Hematopoietic multipotent progenitor cell treated with erythropoietin and hydrocortisone succinate and interleukin-3 and kit ligand, for 15 days (in vitro differentiated cells): ENCODE data around the gene GPR153.
"Not testable (repeated sequence)": the region's sequence is repeated elsewhere in the genome, so short reads cannot be mapped to it uniquely, and the experiment has no call there.

Experiments used
- DNase-seq: peaks from one replicate; pipeline ENCODE4 v3.0.0-alpha.2; 2015; ENCODE audit warnings: low spot score

GPR153 gene

GRCh38 chr1:6260961-6261614, at the start of gene GPR153:
Gene GPR153, minus strand, starts transcription at chr1:6261098. Its CDS starts 6,193 bp downstream, at chr1:6254905.
- no peak for DNase-seq

- DNase-seq: no peak
These were observed 49.4 kb upstream of the GPR153 start for GRCh38 chr1:6310116-6310848.

DNA sequence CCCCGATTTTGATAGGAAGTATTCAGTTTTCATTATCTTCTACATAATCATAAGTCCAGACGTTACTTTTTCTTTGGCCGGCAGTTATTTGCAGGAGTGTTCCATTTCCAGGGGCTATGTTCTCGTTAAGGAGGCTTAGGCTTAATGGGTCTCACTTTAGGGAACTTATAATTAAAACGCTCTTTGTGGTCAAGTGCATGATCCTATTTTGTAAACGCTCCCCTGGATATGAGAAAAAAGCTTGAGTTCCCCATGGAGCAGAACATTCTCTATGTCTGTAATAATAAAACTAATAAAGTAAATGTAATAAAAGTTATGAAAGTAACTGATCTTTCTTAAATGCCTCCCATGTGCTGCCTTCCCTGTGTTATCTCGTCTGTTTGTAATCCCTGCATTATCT, 48.7 kb upstream of the GPR153 start:
- no peak for DNase-seq

DNA sequence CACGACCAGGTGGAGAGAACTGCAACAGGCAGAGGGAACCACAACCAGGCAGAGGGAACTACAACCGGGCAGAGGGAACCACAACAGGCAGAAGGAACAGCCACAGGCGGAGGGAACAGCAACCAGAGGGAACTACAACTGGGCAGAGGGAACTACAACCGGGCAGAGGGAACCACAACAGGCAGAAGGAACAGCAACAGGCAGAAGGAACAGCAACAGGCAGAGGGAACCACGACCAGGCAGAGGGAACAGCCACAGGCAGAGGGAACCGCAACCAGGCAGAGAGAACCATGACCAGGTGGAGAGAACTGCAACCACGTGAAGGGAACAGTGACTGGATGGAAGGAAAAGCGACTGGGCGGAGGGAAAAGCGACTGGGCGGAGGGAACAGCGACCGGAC, 47.6 kb upstream of the GPR153 start:
- no peak for DNase-seq

DNA sequence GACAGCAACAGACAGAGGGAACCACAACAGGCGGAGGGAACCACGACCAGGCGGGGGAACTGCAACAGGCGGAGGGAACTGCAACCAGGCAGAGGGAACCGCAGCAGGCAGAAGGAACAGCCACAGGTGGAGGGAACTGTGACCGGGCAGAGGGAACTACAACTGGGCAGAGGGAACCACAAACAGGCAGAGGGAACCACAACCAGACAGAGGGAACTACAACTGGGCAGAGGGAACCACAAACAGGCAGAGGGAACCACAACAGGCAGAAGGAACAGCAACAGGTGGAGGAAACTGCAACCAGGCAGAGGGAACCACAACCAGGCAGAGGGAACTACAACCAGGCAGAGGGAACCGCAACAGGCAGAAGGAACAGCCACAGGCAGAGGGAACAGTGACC, 46.8 kb upstream of the GPR153 start:
- DNase-seq: not testable (repeated sequence)

GRCh38 chr1:6307099-6307498, 46.2 kb upstream of the GPR153 start:
- DNase-seq: no peak

DNA sequence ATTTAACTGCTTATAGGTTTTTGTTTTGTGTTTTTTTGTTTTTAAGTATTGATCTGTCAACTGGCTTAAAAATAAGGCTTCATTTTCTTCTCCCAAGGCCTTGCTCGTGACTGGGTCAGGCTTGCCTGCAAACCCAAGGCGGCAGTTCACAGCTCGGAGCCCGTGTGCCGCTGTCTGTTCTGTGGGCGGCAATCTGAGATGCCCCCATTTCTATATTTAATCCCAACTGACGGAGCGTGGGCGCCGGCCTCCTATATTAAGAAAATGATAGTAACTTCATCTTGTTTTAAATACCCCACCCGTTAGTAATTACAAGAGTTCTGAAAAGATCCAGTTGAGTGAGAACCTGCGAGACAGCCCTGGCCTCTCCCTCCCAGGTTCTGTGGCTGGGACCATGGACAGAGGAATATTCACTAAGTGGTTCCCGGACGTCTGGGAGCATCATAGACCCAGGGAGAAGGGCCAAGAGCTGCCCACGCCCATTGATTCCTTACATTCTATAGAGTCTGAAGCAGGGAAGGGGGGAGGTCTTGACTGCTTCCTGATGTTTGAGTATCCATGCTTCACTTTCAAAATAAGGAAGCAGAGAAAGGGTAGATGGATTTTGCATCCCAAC, 42.6 kb upstream of the GPR153 start:
- DNase-seq: no peak

DNA sequence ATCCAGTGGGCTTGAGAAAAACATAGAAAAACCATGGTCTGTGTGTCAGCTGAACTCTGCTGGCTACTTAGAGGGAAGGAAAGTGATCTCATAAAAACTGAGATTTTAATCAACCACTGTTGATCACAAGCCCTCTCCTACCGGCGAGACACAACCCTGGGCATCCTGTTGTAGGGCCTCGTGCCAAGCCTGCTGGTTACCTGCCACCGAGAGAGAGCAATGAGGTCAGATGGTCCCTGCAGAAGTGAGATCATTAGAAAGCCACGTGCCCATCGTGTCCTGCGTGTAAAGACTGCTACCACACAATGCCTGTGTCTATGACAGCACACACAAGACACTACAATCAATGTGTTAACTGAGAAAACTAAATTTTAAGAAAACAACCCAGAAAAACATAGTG, 41.7 kb upstream of the GPR153 start:
- DNase-seq: no peak

- DNase-seq: no peak
These were observed 40.6 kb upstream of the GPR153 start for GRCh38 chr1:6301526-6301925.

GRCh38 chr1:6300342-6301048, 39.6 kb upstream of the GPR153 start:
- DNase-seq: no peak

- DNase-seq: no peak
These were observed 38.8 kb upstream of the GPR153 start for GRCh38 chr1:6299557-6300165.

GRCh38 chr1:6298940-6299465, 38.1 kb upstream of the GPR153 start:
- DNase-seq: no peak

DNA sequence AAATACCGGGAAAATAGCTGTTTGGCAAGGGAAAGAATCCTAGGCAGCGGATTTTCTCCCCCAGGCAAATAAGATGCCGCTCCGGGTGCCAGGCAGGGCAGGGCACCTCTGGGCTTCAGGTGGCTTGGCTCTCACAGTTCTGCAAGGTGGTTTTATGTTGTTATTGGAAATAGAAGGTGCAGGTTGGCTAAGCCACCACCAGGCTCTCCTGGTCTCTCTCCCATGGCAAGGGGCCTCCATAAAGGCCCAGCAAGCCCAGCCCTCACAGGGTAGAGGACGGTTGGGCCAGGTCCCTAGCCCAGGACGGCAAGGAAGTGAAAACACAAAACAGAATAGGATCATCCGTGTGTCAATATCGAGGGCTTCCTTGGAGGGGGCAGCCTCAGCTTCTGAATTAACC, 37.6 kb upstream of the GPR153 start:
- no peak for DNase-seq

- DNase-seq: no peak
These were observed 35.0 kb upstream of the GPR153 start for GRCh38 chr1:6295910-6296309.

- no peak for DNase-seq
These were observed 34.1 kb upstream of the GPR153 start for GRCh38 chr1:6294890-6295556.

- no peak for DNase-seq
These were observed 33.4 kb upstream of the GPR153 start for GRCh38 chr1:6294080-6294889.

DNA sequence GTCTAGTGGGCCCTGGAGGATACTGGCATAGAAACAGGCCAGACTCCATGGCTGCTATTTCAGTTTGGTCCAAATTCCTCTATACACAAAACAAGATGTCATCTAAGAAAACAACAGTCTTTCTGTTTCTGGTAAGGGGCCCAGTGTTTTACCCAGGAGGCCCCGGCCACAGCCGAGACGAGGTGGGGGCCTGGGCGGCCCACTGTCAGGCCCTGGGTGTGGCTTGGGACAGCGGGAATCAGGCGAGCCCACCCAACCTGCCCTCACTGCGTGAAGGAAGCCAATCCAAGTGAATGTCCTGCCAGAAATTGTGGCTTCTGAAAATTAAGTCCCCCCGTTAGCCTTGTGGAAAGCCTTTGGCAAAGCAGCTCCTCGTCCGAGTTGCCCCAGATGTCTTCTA, 31.2 kb upstream of the GPR153 start:
- no peak for DNase-seq

GRCh38 chr1:6288665-6289064, 27.8 kb upstream of the GPR153 start:
- DNase-seq: no peak

- DNase-seq: no peak
These were observed 27.1 kb upstream of the GPR153 start for GRCh38 chr1:6288026-6288425.

DNA sequence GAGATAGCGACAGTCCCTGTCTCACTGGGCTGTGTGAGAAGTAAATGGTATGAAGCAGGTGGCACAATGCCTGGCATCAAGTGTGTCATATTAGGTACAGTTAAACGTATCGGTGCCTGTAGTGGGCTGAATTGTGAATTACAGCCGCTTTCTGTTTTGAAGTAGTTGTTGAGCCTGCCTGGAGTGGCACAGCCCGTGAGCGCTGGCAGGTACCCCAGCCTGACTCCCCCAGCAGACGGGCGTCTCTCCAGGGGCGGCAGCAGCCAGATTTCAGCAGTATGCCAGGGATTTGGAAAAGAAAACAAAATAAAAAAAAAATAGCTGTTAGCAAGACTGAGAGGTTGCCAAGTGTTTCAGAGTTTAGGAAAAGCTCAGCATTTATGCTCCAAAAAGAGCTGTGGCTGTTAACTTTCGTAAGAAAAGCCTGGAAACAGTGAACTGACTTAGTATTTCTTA, 26.6 kb upstream of the GPR153 start:
- no peak for DNase-seq

DNA sequence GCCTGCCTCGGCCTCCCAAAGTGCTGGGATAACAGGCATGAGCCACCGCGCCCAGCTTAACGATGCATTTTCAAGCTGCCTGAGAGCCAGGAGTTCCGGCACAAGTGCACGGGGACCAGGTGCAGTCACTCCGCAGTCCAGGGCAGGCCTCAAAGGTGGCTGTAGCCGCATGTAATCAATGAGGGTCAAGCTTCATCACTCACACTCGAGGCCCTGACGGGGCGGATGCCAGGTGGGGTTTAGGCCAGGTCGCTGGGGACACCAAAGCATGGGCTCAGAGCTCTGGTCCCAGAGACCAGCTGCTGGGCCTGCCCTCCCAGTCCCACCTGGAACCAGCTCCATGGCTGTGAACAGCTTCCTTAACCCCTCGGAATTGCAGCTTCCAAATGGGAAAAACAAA, 26.1 kb upstream of the GPR153 start:
- no peak for DNase-seq
